Hematopoietic multipotent progenitor cell treated with erythropoietin and hydrocortisone succinate and interleukin-3 and kit ligand, for 6 days (in vitro differentiated cells): ENCODE measurements around the gene ABCG2.

Experiments
- DNase-seq: peaks from one replicate; pipeline ENCODE4 v3.0.0-alpha.2; 2015

ABCG2 gene

GRCh38 chr4:88062843-88063242 lies 95.6 kb downstream of the ABCG2 start:
- DNase-seq: no peak

DNA sequence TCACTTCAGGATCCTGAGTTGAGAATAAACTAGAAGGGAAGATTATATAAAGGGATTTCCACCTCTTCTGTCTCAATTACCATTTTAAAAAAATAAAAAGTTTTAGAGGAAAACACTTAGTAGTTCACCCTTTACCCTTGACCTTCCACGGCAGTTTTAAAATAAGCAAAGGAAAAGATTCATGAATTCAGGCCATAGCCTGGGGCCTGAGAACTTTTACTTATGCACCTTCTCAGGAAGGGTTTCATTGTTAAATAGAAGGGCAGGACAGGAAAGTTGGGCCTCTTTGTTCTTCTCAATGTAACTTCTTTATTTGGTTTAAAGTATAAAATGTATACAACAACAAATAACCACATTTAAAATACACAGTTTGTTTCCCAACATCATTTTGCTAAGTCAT lies 96.1 kb downstream of the ABCG2 start:
- no peak for DNase-seq

GRCh38 chr4:88060431-88060830 lies 98.0 kb downstream of the ABCG2 start:
- DNase-seq: no peak

GRCh38 chr4:88059766-88060165 lies 98.7 kb downstream of the ABCG2 start:
- DNase-seq: no peak

- DNase-seq: no peak
These were observed 100.1 kb downstream of the ABCG2 start for GRCh38 chr4:88058295-88058694.

- peak; percentile 76 for DNase-seq
These were observed 103.5 kb downstream of the ABCG2 start for GRCh38 chr4:88054901-88055300.

- DNase-seq: no peak
These were observed 104.2 kb downstream of the ABCG2 start for GRCh38 chr4:88054229-88054628.

- peak; percentile 10 for DNase-seq
These were observed 113.4 kb downstream of the ABCG2 start for GRCh38 chr4:88045021-88045420.

- no peak for DNase-seq
These were observed 114.7 kb downstream of the ABCG2 start for GRCh38 chr4:88043586-88044340.

GRCh38 chr4:88043001-88043400 lies 115.4 kb downstream of the ABCG2 start:
- DNase-seq: no peak

- no peak for DNase-seq
These were observed 116.8 kb downstream of the ABCG2 start for GRCh38 chr4:88041626-88042025.

- DNase-seq: no peak
These were observed 117.7 kb downstream of the ABCG2 start for GRCh38 chr4:88040707-88041106.
